Measurements from ENCODE around the gene WWOX.

- TF ChIP-seq EZH2 (IDR thresholded peaks at IDR 0.05; ENCODE audit: borderline replicate concordance) (no peak), CTCF (IDR thresholded peaks at IDR 0.05; ENCODE audit: poor library complexity) (no peak), EZH2phosphoT487 (IDR thresholded peaks at IDR 0.05; ENCODE audit: low read depth, severe bottlenecking, unreplicated experiment) (no peak)
Measured at GRCh38 chr16:79212114-79212791, 1112.8 kb downstream of the WWOX start.

Data from hepatocyte (in vitro differentiated cells).